ENCODE data around the gene SLC35F2.

SLC35F2 gene

DNA sequence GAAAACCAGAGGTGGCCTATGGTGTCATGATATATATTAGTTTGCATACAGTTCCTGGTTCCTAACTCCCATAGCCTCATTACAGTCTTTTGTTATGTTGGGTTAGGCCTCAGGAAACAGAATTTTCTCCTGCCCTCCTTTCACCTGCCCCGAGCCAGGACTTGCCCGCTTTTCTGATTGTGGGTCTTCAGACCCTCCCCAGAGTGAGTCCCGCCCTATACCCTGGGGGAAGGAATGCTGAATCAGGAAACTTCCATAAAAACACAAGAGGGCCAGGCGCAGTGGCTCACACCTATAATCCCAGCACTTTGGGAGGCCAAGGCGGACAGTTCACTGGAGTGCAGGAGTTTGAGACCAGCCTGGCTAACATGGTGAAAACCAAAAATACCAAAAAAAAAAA is 70.9 kb downstream of the SLC35F2 start:
- H3K27ac ChIP-seq (replicated peaks): no peak overlapping the region
- TF ChIP-seq, protein P1, sequence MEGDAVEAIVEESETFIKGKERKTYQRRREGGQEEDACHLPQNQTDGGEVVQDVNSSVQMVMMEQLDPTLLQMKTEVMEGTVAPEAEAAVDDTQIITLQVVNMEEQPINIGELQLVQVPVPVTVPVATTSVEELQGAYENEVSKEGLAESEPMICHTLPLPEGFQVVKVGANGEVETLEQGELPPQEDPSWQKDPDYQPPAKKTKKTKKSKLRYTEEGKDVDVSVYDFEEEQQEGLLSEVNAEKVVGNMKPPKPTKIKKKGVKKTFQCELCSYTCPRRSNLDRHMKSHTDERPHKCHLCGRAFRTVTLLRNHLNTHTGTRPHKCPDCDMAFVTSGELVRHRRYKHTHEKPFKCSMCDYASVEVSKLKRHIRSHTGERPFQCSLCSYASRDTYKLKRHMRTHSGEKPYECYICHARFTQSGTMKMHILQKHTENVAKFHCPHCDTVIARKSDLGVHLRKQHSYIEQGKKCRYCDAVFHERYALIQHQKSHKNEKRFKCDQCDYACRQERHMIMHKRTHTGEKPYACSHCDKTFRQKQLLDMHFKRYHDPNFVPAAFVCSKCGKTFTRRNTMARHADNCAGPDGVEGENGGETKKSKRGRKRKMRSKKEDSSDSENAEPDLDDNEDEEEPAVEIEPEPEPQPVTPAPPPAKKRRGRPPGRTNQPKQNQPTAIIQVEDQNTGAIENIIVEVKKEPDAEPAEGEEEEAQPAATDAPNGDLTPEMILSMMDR (IDR thresholded peaks at IDR 0.05; ENCODE audit: insufficient read depth, low read length): no peak
- no peak for TF ChIP-seq POLR2AphosphoS5 (IDR thresholded peaks at IDR 0.05; ENCODE audit: low read depth)
- no peak for TF ChIP-seq GABPA (IDR thresholded peaks at IDR 0.05; ENCODE audit: low read depth)
- TF ChIP-seq SPI1 (IDR thresholded peaks at IDR 0.05; ENCODE audit: borderline replicate concordance, low read depth): no peak
- TF ChIP-seq, protein P2, sequence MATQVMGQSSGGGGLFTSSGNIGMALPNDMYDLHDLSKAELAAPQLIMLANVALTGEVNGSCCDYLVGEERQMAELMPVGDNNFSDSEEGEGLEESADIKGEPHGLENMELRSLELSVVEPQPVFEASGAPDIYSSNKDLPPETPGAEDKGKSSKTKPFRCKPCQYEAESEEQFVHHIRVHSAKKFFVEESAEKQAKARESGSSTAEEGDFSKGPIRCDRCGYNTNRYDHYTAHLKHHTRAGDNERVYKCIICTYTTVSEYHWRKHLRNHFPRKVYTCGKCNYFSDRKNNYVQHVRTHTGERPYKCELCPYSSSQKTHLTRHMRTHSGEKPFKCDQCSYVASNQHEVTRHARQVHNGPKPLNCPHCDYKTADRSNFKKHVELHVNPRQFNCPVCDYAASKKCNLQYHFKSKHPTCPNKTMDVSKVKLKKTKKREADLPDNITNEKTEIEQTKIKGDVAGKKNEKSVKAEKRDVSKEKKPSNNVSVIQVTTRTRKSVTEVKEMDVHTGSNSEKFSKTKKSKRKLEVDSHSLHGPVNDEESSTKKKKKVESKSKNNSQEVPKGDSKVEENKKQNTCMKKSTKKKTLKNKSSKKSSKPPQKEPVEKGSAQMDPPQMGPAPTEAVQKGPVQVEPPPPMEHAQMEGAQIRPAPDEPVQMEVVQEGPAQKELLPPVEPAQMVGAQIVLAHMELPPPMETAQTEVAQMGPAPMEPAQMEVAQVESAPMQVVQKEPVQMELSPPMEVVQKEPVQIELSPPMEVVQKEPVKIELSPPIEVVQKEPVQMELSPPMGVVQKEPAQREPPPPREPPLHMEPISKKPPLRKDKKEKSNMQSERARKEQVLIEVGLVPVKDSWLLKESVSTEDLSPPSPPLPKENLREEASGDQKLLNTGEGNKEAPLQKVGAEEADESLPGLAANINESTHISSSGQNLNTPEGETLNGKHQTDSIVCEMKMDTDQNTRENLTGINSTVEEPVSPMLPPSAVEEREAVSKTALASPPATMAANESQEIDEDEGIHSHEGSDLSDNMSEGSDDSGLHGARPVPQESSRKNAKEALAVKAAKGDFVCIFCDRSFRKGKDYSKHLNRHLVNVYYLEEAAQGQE (IDR thresholded peaks at IDR 0.05; ENCODE audit: insufficient replicate concordance, low read depth): no peak
- no peaks in the 10 kb centered on the region for H3K27me3 ChIP-seq (ENCODE audit: insufficient read depth, poor library complexity, severe bottlenecking)
- no peak for DNase-seq (ENCODE audit: low read depth in 1 of 2, low spot score in 1 of 2)
- H3K4me3 ChIP-seq (replicated peaks; ENCODE audit: insufficient read depth, low read length): no peak overlapping the region

DNA sequence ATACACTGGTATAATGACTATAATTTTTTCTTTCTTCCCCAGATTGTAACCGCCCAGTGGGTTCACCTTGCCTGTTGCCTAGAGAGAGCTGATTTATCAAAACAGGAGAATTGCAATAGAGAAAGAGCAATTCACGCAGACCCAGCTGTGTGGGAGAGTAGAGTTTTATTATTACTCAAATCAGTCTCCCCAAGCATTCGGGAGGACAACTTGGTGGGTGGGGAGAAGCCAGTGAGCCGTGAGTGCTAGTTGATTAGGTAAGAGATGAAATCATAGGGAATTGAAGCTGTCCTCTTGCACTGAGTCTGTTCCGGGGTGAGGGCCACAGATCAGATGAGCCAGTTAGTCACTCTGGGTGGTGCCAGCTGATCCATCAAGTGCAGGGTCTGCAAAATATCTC is 73.2 kb downstream of the SLC35F2 start:
- Histone ChIP-seq H3K4me3 (replicated peaks; ENCODE audit: insufficient read depth, low read length) (no peak overlapping the region), H3K27me3 (ENCODE audit: insufficient read depth, poor library complexity, severe bottlenecking) (no peaks in the 10 kb centered on the region), H3K27ac (replicated peaks) (no peak overlapping the region)
- TF ChIP-seq, protein P1 (IDR thresholded peaks at IDR 0.05; ENCODE audit: insufficient read depth, low read length): no peak
- TF ChIP-seq, protein P2 (IDR thresholded peaks at IDR 0.05; ENCODE audit: insufficient replicate concordance, low read depth): no peak
- TF ChIP-seq POLR2AphosphoS5 (IDR thresholded peaks at IDR 0.05; ENCODE audit: low read depth): no peak
- TF ChIP-seq GABPA (IDR thresholded peaks at IDR 0.05; ENCODE audit: low read depth): no peak
- TF ChIP-seq SPI1 (IDR thresholded peaks at IDR 0.05; ENCODE audit: borderline replicate concordance, low read depth): no peak
- DNase-seq (ENCODE audit: low read depth in 1 of 2, low spot score in 1 of 2): no peak

DNA sequence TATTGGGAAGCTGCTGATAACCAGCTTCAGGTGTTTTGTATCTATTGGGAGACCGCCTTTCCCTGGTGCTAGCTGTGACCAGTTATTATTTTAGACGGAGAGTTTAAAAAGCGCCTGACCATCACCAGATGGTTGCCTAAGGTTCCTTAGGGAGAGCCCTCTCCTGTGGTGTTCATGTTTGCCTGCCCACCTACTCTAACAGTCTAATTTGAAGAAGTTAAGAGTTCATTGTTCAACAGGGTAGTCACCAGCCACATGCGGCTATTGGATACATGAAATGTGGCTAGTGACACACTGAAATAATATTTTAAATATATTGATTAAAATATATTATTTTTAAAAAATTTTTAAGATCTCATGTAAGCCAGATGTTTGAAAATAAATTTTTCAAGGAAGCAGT is 75.5 kb downstream of the SLC35F2 start:
- Histone ChIP-seq H3K27me3 (ENCODE audit: insufficient read depth, poor library complexity, severe bottlenecking) (no peaks in the 10 kb centered on the region), H3K4me3 (replicated peaks; ENCODE audit: insufficient read depth, low read length) (no peak overlapping the region), H3K27ac (replicated peaks) (no peak overlapping the region)
- no peak for DNase-seq (ENCODE audit: low read depth in 1 of 2, low spot score in 1 of 2)
- TF ChIP-seq GABPA (IDR thresholded peaks at IDR 0.05; ENCODE audit: low read depth): no peak
- TF ChIP-seq, protein P2 (IDR thresholded peaks at IDR 0.05; ENCODE audit: insufficient replicate concordance, low read depth): no peak
- no peak for TF ChIP-seq POLR2AphosphoS5 (IDR thresholded peaks at IDR 0.05; ENCODE audit: low read depth)
- no peak for TF ChIP-seq SPI1 (IDR thresholded peaks at IDR 0.05; ENCODE audit: borderline replicate concordance, low read depth)
- TF ChIP-seq, protein P1 (IDR thresholded peaks at IDR 0.05; ENCODE audit: insufficient read depth, low read length): no peak
